ENCODE results near the gene PIM3.
A peak's percentile ranks its signal among the peaks of the same experiment; 100 is the strongest.

The PIM3 gene

GRCh38 chr22:49962012-49962750 lies 1.6 kb downstream of the PIM3 start:
- Histone ChIP-seq H3K36me3 (ENCODE audit: insufficient read depth, low read length) (peaks cover 10% of the 10 kb centered on the region), H3K9me3 (ENCODE audit: control insufficient read depth, insufficient read depth, low read length) (no peaks in the 10 kb centered on the region), H3K4me1 (ENCODE audit: insufficient read depth, low read length) (peaks cover 7% of the 10 kb centered on the region; the same call in 1 of the 2 replicates), H3K9ac (ENCODE audit: low read depth, low read length) (peak overlapping the region; percentile 64)

GRCh38 chr22:49962751-49963646 lies 2.4 kb downstream of the PIM3 start:
- Histone ChIP-seq H3K9ac (ENCODE audit: low read depth, low read length) (peak overlapping the region; percentile 54; the same call in 1 of the 2 replicates), H3K9me3 (ENCODE audit: control insufficient read depth, insufficient read depth, low read length) (no peaks in the 10 kb centered on the region), H3K36me3 (ENCODE audit: insufficient read depth, low read length) (peaks cover 10% of the 10 kb centered on the region), H3K4me1 (ENCODE audit: insufficient read depth, low read length) (peaks cover 7% of the 10 kb centered on the region; the same call in 1 of the 2 replicates)

GRCh38 chr22:49963647-49964026 lies 3.1 kb downstream of the PIM3 start:
- Histone ChIP-seq H3K4me1 (ENCODE audit: insufficient read depth, low read length) (peaks cover 7% of the 10 kb centered on the region; the same call in 1 of the 2 replicates), H3K9me3 (ENCODE audit: control insufficient read depth, insufficient read depth, low read length) (no peaks in the 10 kb centered on the region), H3K9ac (ENCODE audit: low read depth, low read length) (no peak overlapping the region), H3K36me3 (ENCODE audit: insufficient read depth, low read length) (peaks cover 10% of the 10 kb centered on the region)

DNA sequence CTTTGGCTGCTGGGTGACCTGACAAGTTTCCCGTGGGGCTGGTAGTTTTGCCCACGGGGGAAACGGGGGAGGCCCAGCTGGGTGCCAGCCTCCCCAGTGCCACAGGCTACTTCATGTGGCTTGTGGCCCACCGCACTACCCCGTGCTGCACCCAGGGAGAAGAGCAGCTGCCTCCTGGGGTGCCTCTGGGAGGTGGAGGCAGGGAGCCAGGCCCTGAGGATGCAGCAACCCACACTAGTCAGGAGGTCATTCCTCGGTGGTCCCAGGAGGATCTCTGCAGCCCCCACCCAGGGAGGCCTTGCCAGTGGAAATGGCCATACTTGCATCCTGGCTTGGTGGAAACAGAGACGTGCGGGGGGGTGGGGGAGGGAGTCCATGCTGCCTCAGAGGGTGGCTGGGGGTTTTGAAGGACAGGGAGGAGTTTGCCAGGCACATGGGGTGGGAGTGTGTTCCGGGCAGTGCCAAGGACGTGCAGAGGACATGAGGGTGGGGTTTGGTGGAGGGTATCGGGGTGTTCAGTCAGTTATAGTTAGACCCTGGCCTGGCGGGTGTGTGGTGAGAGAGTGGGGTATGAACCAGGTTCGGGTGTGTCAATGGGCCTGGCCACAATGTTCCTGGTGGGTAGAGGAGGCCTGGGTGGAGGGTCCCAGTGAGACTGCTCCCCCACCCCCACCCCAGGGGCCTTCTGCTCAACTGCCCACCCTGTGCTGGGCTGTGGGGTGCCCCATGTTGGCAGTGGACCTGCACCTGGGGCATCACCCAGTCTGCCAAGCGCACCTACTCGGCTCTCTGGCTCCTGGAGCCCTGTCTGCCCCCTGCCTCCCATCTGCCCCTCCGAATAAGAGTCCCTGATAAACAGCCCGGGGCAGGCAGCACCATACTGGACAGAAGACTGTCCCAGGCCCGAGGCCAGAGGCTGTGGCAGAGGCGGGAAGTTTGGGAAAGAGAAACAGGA lies 3.8 kb downstream of the PIM3 start:
- peaks cover 7% of the 10 kb centered on the region; the same call in 1 of the 2 replicates for H3K4me1 ChIP-seq (ENCODE audit: insufficient read depth, low read length)
- H3K9ac ChIP-seq (ENCODE audit: low read depth, low read length): no peak overlapping the region
- no peaks in the 10 kb centered on the region for H3K9me3 ChIP-seq (ENCODE audit: control insufficient read depth, insufficient read depth, low read length)
- H3K36me3 ChIP-seq (ENCODE audit: insufficient read depth, low read length): peaks cover 10% of the 10 kb centered on the region

DNA sequence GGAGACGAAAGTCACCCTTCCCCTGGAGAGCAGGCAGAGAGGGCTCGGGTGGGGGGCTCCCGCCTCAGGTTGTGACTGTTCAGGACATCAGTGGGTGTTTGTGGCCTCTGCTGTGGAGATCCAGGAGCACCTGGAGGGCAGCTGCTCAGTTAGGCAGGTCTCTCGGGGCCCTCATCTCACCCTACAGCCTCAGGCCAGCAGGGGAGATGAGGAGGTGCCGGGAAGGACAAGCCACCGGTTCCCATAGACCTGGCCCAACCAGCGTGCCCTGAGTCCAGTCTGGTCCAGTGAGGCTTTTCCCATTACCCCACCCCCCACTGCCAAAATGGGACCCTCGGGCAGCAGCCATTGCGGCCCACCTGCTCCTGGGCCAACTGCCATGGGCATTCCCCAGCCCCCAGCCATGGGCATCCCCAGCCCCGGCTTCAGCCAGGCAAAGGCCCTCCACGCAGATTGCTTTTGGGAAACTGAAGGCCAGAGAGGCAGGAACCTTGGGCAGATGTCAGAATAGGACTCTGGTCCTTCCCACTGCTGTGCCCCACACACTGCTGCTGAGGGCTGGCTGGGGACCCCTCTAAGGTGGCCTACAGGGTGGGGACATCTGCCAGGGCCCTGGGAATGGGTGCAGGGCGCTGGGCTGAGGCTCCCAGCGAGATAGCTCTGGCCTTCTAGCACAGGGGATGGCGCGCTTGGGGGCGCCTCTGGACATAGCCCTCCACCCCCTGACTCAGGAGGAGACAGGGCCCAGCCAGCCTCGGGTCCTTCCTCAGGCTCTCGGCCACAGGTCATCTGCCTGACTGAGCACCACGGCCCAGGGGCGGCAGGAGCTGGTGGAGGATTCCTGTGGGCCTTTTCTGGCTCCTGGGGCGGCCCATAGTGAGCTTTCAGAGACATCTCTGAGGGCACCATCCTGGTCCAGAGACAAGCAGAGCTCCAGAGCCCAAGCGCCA lies 4.8 kb downstream of the PIM3 start:
- no peaks in the 10 kb centered on the region for H3K9me3 ChIP-seq (ENCODE audit: control insufficient read depth, insufficient read depth, low read length)
- H3K9ac ChIP-seq (ENCODE audit: low read depth, low read length): no peak overlapping the region
- peaks cover 11% of the 10 kb centered on the region for H3K4me1 ChIP-seq (ENCODE audit: insufficient read depth, low read length)
- H3K36me3 ChIP-seq (ENCODE audit: insufficient read depth, low read length): peaks cover 10% of the 10 kb centered on the region

GRCh38 chr22:49966041-49966773 lies 5.6 kb downstream of the PIM3 start:
- Histone ChIP-seq H3K9me3 (ENCODE audit: control insufficient read depth, insufficient read depth, low read length) (no peaks in the 10 kb centered on the region), H3K36me3 (ENCODE audit: insufficient read depth, low read length) (peaks cover 10% of the 10 kb centered on the region), H3K9ac (ENCODE audit: low read depth, low read length) (no peak overlapping the region), H3K4me1 (ENCODE audit: insufficient read depth, low read length) (peaks cover 14% of the 10 kb centered on the region)

DNA sequence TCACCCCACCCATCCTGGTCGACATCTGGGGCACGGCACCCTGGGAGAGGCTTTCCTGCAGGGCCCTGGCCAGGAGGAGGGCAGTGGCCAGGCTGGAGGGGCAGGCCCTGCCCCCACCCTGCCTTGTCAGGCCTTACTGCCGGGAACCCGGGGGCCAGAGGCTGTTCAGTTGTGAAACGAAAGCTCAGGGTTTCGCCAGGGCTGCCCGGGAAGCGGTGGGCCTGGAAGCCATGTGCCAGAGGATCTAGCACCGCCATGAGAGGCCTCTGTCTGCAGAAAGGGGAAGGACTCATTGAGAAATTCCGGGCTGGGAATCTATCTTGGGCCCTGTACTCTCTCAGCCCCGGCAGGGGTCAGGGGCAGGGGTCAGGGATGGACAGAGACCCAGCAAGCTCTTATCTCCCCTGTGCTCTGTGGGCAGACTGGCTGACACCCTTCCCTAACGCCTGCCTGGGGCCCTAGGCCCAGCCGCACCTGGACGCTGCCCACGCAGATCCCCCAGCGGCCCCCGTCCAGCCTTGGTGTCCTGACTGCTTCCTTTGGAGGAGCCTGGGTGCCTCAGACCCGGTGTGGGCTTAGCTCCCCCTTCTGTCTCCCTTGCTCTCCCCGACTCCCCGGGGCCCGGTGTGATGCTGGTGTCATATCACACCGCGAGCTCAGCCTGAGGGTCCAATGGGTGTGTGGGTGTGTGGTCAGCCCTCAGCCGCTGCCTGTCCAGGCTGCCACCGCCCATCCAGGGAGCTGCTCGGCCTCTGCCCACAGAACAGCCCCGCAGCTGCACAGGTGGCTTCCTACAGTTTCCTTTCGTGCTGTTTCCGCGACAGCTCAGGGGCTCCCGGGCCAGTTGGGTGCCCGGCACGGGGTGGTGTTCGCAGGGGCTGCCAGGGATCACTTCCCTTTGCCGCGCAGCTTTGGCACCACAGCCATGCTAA lies 6.5 kb downstream of the PIM3 start:
- H3K9me3 ChIP-seq (ENCODE audit: control insufficient read depth, insufficient read depth, low read length): no peaks in the 10 kb centered on the region
- no peak overlapping the region for H3K9ac ChIP-seq (ENCODE audit: low read depth, low read length)
- H3K4me1 ChIP-seq (ENCODE audit: insufficient read depth, low read length): peaks cover 14% of the 10 kb centered on the region
- peaks cover 10% of the 10 kb centered on the region for H3K36me3 ChIP-seq (ENCODE audit: insufficient read depth, low read length)

- no peak overlapping the region for H3K9ac ChIP-seq (ENCODE audit: low read depth, low read length)
- no peaks in the 10 kb centered on the region for H3K9me3 ChIP-seq (ENCODE audit: control insufficient read depth, insufficient read depth, low read length)
- H3K36me3 ChIP-seq (ENCODE audit: insufficient read depth, low read length): peaks cover 9% of the 10 kb centered on the region
- H3K4me1 ChIP-seq (ENCODE audit: insufficient read depth, low read length): peaks cover 10% of the 10 kb centered on the region
These were observed 7.2 kb downstream of the PIM3 start for GRCh38 chr22:49967706-49968208.

GRCh38 chr22:49968313-49968830 lies 7.8 kb downstream of the PIM3 start:
- Histone ChIP-seq H3K36me3 (ENCODE audit: insufficient read depth, low read length) (peaks cover 5% of the 10 kb centered on the region), H3K4me1 (ENCODE audit: insufficient read depth, low read length) (peaks cover 6% of the 10 kb centered on the region), H3K9me3 (ENCODE audit: control insufficient read depth, insufficient read depth, low read length) (no peaks in the 10 kb centered on the region), H3K9ac (ENCODE audit: low read depth, low read length) (no peak overlapping the region)

DNA sequence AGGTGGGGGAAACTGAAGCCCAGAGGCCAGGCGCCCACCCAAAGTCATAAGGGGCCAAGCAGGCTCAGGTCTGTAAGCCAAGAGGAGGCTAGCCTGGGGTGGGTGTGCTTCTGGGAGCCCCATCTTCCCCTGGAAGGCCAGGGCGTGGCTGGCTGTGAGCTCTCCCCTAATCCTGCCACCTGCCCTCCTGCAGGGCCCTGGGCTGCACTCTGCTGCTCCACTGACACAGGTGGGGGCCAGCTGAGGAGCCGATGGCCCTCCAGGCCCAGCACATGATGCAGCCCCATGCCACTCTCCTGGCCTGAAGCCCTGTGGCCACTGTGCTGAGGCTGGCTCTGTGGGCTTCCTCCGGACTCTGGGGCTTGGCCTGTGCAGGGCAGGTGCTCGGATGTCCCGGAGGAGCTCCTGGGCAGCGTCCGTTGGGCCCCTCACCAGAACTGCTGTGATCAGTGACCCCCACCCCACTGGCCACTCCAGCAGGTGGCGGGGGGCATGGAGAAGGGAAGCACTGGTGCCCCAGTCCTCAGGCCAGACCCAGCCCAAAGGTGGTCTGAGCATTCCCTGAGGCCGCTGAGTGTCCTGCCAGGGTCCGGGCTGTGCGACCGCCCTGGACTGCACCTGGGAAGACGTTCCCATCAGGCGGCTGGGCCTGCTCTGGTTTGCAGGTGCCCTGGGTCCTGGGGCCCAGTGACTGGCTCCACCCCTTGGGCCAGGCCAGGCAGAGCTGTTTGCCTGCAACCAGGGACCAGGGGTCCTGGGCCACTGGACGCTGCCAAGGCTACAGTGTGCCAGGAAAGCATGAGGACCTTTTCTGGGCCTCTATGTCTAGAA lies 8.5 kb downstream of the PIM3 start:
- Histone ChIP-seq H3K9me3 (ENCODE audit: control insufficient read depth, insufficient read depth, low read length) (no peaks in the 10 kb centered on the region), H3K36me3 (ENCODE audit: insufficient read depth, low read length) (no peaks in the 10 kb centered on the region), H3K9ac (ENCODE audit: low read depth, low read length) (no peak overlapping the region), H3K4me1 (ENCODE audit: insufficient read depth, low read length) (peaks cover 6% of the 10 kb centered on the region)
